ENCODE data around the gene FAM174C.

GRCh38 chr19:1296078-1296477 is 20.7 kb downstream of the FAM174C start:
- no peak for TF ChIP-seq ZNF10 (tag by site-specific recombination; IDR thresholded peaks at IDR 0.05)
- no peak for TF ChIP-seq REST (tag by site-specific recombination; IDR thresholded peaks at IDR 0.05)
